Measurements from ENCODE around the gene CNTNAP2.

DNA sequence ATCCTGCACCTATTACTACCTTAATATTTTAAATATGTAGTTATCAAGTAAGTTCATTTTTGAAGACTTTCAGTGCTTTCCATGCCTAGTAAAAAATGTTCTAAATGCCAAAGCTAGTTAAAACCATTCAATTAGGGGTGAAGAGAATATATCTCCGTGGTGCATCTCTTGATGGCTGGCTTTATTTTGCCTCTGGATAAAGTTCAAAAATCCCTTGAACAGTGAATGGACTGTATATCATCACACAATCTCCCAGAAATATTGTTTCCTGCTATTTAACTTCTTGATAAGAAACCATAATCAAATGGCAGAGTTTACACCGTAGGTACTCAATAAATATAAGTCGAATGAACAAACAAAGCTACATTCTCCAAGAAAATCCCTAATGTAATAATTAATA lies 1360.9 kb downstream of the CNTNAP2 start:
- no peak for TF ChIP-seq POLR2A (IDR thresholded peaks at IDR 0.05; ENCODE audit: low read length)
- no peak for TF ChIP-seq GATA1 (IDR thresholded peaks at IDR 0.05; ENCODE audit: low read depth, low read length)
